Calu3 (cell line): ENCODE measurements around the gene STAT1. TPM values are rescaled to one million over a fixed set of nuclear protein-coding genes. Genes with fewer than 3 reads are reported as not detected.

Experiments used
- BruUV-seq: library from RNA; stranded (reverse); fragments of 400-500 nt; replicated peaks from 2 replicates; lab custom pipeline; 2021; lab: Mats Ljungman, UMichigan
- CTCF ChIA-PET: fragments of 300-600 bp; sonication (Branson Sonifier 250); formaldehyde crosslinking; loops from one replicate; lab custom pipeline; 2022; ENCODE audit warnings: antibody characterized with exemption; lab: Charles Lee
- DNase-seq: peaks from one replicate; pipeline ENCODE4 v3.0.0; 2022
- H3K27ac Mint-ChIP-seq: one replicate; pipeline ENCODE4 v1.8.0; 2022; ENCODE audit warnings: mixed read lengths; ENCODE audit not compliant: unreplicated experiment
- H3K27me3 Mint-ChIP-seq: one replicate; pipeline ENCODE4 v1.8.0; 2022; ENCODE audit warnings: mixed read lengths; ENCODE audit not compliant: unreplicated experiment
- H3K36me3 Mint-ChIP-seq: one replicate; pipeline ENCODE4 v1.8.0; 2022; ENCODE audit warnings: mild to moderate bottlenecking, moderate library complexity, mixed read lengths; ENCODE audit not compliant: insufficient read depth, unreplicated experiment
- H3K4me1 Mint-ChIP-seq: one replicate; pipeline ENCODE4 v1.8.0; 2022; ENCODE audit warnings: mild to moderate bottlenecking, low read depth, mixed read lengths; ENCODE audit not compliant: unreplicated experiment
- H3K4me3 Mint-ChIP-seq: one replicate; pipeline ENCODE4 v1.8.0; 2022; ENCODE audit warnings: mild to moderate bottlenecking, low read depth, moderate library complexity, mixed read lengths; ENCODE audit not compliant: unreplicated experiment
- H3K9me3 Mint-ChIP-seq: one replicate; pipeline ENCODE4 v1.8.0; 2022; ENCODE audit warnings: low read depth, mixed read lengths; ENCODE audit not compliant: unreplicated experiment
- CTCF ChIP-seq: fragments of 200-600 bp; IDR thresholded peaks from one replicate; pipeline ENCODE4 v1.8.0; 2022; ENCODE audit warnings: antibody characterized with exemption; ENCODE audit not compliant: unreplicated experiment
- intact Hi-C: fragments of 100-400 bp; cut with micrococcal nuclease; formaldehyde crosslinking; loops from one replicate; pipeline ENCODE4 v1.10.0; 2022; ENCODE audit not compliant: unreplicated experiment
- total RNA-seq: library from RNA; stranded (reverse); gene quantifications from 2 replicates; pipeline ENCODE4 v1.2.3, GENCODE V29; 2022

STAT1 gene
- total RNA-seq, 1 experiment from 2014 or later, result 172 TPM

DNA sequence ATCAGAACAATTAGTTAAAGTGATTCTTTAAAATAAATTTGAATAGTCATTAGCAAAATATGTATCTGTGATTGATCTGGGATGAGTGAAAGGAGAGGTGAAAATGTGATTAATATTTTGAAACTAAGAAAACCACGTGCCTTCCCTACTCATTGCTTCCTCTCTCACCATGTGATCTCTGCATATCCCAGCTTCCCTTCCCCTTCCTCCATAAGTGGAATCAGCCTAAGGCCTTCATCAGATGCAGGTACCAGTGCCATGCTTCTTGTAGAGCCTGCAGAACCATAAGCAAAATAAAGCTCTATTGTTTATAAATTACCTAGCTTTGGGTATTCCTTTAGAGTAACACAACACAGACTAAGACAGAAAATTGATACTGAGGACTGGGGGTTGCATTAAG is 11.2 kb upstream of the STAT1 start:
- CTCF ChIA-PET, result no interaction called here
- Mint-ChIP-seq H3K27ac (no peak overlapping the region), H3K4me1 (no peaks in the 10 kb centered on the region), H3K27me3 (no peaks in the 10 kb centered on the region), H3K36me3 (no peaks in the 10 kb centered on the region), H3K4me3 (no peak overlapping the region), H3K9me3 (peaks cover 4% of the 10 kb centered on the region)
- no peak for TF ChIP-seq CTCF
- no peak for DNase-seq
- no TSS peak for BruUV-seq
- intact Hi-C loops, result no loop called here

- CTCF ChIA-PET, result no interaction called here
- no TSS peak for BruUV-seq
Observed at GRCh38 chr2:191023235-191023679, 9.3 kb upstream of the STAT1 start.

GRCh38 chr2:191020742-191021381 is 6.9 kb upstream of the STAT1 start:
- Mint-ChIP-seq H3K27me3 (no peaks in the 10 kb centered on the region), H3K9me3 (peaks cover under 1% of the 10 kb centered on the region), H3K27ac (no peak overlapping the region), H3K4me3 (no peak overlapping the region), H3K4me1 (peaks cover 14% of the 10 kb centered on the region), H3K36me3 (no peaks in the 10 kb centered on the region)
- DNase-seq, result no peak
- no peak for TF ChIP-seq CTCF
- CTCF ChIA-PET, result no interaction called here
- intact Hi-C loops, result no loop called here
- BruUV-seq, result TSS peak; percentile 91

More at GRCh38 chr2:191023235-191023679, 9.3 kb upstream of the STAT1 start:
- Mint-ChIP-seq H3K9me3 (peaks cover 4% of the 10 kb centered on the region), H3K4me3 (no peak overlapping the region), H3K36me3 (no peaks in the 10 kb centered on the region), H3K27ac (no peak overlapping the region), H3K27me3 (no peaks in the 10 kb centered on the region), H3K4me1 (peaks cover 13% of the 10 kb centered on the region)
- intact Hi-C loops, result no loop called here
- TF ChIP-seq CTCF, result no peak
- no peak for DNase-seq

GRCh38 chr2:191020221-191020741 is 6.3 kb upstream of the STAT1 start:
- intact Hi-C loops, result no loop called here
- CTCF ChIA-PET, result no interaction called here
- no peak overlapping the region for H3K27ac Mint-ChIP-seq
- no peak overlapping the region for H3K4me3 Mint-ChIP-seq
- DNase-seq, result peak; percentile 95
- no TSS peak for BruUV-seq
- TF ChIP-seq CTCF, result no peak
- H3K27me3 Mint-ChIP-seq, result no peaks in the 10 kb centered on the region
- H3K4me1 Mint-ChIP-seq, result peaks cover 14% of the 10 kb centered on the region
- H3K9me3 Mint-ChIP-seq, result no peaks in the 10 kb centered on the region
- H3K36me3 Mint-ChIP-seq, result no peaks in the 10 kb centered on the region
